ENCODE measurements around the gene RAB11FIP2. TPM values are rescaled to one million over a fixed set of nuclear protein-coding genes. Genes with fewer than 3 reads are reported as not detected.
A peak's percentile ranks its signal among the peaks of the same experiment; 100 is the strongest.

Gene RAB11FIP2
- total RNA-seq, 1 donor = 35.5 TPM

DNA sequence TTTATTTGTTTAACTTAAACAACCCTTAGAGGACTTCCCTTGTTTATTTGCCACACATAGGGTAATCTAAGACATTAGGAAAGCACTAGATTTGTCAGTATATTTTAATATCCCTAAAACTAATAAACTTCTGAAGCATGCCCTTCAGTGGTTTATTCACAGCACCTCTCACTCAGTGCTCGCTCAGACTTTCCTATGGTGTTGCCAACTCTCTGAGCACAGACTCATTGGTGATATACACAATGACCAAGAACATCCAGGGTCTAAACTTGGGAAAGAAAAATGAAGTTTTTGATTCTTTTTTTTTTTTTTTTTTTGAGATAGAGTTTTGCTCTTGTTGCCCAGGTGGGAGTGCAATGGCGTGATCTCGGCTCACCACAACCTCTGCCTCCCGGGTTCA lies 82.2 kb downstream of the RAB11FIP2 start:
- H3K4me3 ChIP-seq (ENCODE audit: low read depth, low read length) = no peak overlapping the region
- DNase-seq (ENCODE audit: low read depth) = no peak
- TF ChIP-seq, protein P1, sequence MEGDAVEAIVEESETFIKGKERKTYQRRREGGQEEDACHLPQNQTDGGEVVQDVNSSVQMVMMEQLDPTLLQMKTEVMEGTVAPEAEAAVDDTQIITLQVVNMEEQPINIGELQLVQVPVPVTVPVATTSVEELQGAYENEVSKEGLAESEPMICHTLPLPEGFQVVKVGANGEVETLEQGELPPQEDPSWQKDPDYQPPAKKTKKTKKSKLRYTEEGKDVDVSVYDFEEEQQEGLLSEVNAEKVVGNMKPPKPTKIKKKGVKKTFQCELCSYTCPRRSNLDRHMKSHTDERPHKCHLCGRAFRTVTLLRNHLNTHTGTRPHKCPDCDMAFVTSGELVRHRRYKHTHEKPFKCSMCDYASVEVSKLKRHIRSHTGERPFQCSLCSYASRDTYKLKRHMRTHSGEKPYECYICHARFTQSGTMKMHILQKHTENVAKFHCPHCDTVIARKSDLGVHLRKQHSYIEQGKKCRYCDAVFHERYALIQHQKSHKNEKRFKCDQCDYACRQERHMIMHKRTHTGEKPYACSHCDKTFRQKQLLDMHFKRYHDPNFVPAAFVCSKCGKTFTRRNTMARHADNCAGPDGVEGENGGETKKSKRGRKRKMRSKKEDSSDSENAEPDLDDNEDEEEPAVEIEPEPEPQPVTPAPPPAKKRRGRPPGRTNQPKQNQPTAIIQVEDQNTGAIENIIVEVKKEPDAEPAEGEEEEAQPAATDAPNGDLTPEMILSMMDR (IDR thresholded peaks at IDR 0.05; ENCODE audit: insufficient read depth, low read length) = no peak

DNA sequence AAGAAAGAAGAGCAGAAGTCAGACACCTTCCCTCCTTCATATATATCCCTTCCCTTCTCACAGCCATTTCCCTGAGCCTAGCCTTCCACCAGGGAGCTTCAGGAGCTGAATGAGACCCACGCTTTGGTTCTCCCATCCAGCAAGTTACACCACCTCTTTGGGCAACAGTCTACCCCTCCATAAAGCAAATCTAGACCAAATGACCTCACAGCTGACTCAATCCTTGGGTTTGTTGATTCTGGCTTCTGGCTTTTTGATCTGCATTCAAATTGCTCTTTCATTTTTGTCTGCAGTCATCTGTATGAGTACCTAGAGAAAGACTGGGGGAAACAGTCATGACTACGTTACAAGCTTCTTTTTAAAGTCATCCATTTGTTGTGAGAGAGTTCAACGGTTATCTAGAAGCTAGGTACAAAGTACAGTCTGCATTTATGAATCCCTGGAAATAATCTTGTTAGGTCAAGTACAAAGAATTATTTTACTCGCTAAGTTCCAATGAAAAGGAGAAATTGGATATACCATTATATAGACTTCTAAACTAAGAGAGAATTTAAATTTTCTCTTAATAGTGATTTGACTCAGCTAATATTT lies 86.3 kb downstream of the RAB11FIP2 start:
- H3K4me3 ChIP-seq (ENCODE audit: low read depth, low read length) = no peak overlapping the region
- TF ChIP-seq, protein P1 (IDR thresholded peaks at IDR 0.05; ENCODE audit: insufficient read depth, low read length) = no peak
- peak; percentile 21 for DNase-seq (ENCODE audit: low read depth)

DNA sequence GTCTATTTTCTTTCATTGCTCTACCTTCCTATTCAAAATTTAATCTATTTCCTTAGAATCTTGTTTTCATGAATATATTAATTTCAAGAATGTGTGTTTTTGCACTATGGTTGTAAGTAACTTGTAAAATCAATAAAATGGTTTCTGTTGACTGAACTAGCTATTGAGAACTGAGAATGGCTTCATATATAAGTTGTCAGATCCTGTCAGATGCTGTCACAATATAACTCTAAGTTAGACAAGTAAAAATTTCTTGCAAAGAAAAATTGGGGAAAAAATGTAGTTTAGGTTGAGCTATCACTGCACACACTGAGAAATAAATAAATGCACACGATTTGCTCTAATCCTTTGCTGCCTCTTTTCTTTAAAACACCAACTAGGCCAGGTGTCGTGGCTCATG lies 89.8 kb downstream of the RAB11FIP2 start:
- no peak for DNase-seq (ENCODE audit: low read depth)
- TF ChIP-seq, protein P1 (IDR thresholded peaks at IDR 0.05; ENCODE audit: insufficient read depth, low read length) = no peak
- H3K4me3 ChIP-seq (ENCODE audit: low read depth, low read length) = no peak overlapping the region

DNA sequence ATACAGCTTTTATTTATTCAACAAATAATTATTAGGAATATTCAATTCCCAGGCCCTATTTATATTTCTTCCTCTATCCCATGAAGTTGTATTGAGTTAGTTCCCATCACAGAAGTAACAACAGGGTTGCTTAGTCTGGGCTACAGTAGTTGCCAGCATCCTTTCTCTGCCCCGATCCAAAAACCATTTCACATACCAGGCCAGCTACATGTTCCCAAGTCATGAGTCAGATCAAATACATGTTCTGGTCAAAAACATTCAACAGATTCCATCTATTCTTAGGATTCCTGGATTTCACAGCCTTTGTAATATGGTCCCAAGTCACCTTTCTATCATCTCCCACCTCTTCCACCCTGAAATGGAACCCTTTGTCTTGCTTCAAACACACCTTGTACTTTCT lies 91.6 kb downstream of the RAB11FIP2 start:
- no peak overlapping the region for H3K4me3 ChIP-seq (ENCODE audit: low read depth, low read length)
- TF ChIP-seq, protein P1 (IDR thresholded peaks at IDR 0.05; ENCODE audit: insufficient read depth, low read length) = no peak
- no peak for DNase-seq (ENCODE audit: low read depth)
